ENCODE measurements around the gene ALLC. TPM values are rescaled to one million over a fixed set of nuclear protein-coding genes. Genes with fewer than 3 reads are reported as not detected.

ALLC gene
- total and polyA plus RNA-seq, 10 of the 15 experiments (the other 5 are each of a cell fraction or from before 2014, with no cell fraction given), result 0.05 TPM; not detected in 9

DNA sequence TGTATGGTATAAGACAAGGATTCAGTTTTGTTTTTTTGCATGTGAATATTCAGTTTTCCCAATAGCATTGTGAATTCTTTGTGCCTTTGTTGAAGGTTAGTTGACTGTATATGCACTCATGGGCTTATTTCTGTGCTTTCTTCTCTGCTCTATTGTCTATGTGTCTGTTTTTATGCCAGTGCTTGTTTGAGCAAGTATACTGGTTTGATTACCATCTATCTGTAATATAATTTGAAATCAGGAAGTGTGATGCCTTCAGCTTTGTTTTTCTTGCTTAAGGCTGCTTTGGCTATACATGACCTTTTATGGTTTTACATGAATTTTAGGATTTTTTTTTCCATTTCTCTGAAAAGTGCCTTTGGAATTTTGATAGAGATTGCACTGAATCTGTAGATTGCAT lies 39.6 kb upstream of the ALLC start:
- no peak for TF ChIP-seq STAT3 (IDR thresholded peaks at IDR 0.05; ENCODE audit: low read depth, low read length)
- no peak for TF ChIP-seq NR2C1 (IDR thresholded peaks at IDR 0.05)
- TF ChIP-seq SUPT20H (IDR thresholded peaks at IDR 0.05; ENCODE audit: borderline replicate concordance, control insufficient read depth, low read depth, low read length), result no peak
- TF ChIP-seq MEF2B (IDR thresholded peaks at IDR 0.05; ENCODE audit: partially characterized antibody, poor library complexity, severe bottlenecking), result no peak
- no peak for TF ChIP-seq USF1 (IDR thresholded peaks at IDR 0.05; ENCODE audit: borderline replicate concordance, extremely low read length, insufficient read depth, low read depth, low read length)
- TF ChIP-seq, protein P1, sequence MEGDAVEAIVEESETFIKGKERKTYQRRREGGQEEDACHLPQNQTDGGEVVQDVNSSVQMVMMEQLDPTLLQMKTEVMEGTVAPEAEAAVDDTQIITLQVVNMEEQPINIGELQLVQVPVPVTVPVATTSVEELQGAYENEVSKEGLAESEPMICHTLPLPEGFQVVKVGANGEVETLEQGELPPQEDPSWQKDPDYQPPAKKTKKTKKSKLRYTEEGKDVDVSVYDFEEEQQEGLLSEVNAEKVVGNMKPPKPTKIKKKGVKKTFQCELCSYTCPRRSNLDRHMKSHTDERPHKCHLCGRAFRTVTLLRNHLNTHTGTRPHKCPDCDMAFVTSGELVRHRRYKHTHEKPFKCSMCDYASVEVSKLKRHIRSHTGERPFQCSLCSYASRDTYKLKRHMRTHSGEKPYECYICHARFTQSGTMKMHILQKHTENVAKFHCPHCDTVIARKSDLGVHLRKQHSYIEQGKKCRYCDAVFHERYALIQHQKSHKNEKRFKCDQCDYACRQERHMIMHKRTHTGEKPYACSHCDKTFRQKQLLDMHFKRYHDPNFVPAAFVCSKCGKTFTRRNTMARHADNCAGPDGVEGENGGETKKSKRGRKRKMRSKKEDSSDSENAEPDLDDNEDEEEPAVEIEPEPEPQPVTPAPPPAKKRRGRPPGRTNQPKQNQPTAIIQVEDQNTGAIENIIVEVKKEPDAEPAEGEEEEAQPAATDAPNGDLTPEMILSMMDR (IDR thresholded peaks at IDR 0.05 in 2 of 3, conservative IDR thresholded peaks at IDR 0.05 in 1 of 3; ENCODE audit: control insufficient read depth in 2 of 3, extremely low read depth in 1 of 3, insufficient read depth in 1 of 3, low read depth in 3 of 3, low read length in 3 of 3), result no peak
- TF ChIP-seq PML (IDR thresholded peaks at IDR 0.05; ENCODE audit: low read length), result no peak
- TF ChIP-seq YY1 (IDR thresholded peaks at IDR 0.05; ENCODE audit: low read depth, low read length), result no peak
- TF ChIP-seq, protein P2, sequence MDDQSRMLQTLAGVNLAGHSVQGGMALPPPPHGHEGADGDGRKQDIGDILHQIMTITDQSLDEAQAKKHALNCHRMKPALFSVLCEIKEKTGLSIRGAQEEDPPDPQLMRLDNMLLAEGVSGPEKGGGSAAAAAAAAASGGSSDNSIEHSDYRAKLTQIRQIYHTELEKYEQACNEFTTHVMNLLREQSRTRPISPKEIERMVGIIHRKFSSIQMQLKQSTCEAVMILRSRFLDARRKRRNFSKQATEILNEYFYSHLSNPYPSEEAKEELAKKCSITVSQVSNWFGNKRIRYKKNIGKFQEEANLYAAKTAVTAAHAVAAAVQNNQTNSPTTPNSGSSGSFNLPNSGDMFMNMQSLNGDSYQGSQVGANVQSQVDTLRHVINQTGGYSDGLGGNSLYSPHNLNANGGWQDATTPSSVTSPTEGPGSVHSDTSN (IDR thresholded peaks at IDR 0.05; ENCODE audit: insufficient replicate concordance, low read depth, low read length), result no peak
- TF ChIP-seq SUZ12 (IDR thresholded peaks at IDR 0.05; ENCODE audit: unreplicated experiment), result no peak
- no peak for TF ChIP-seq CHD4 (IDR thresholded peaks at IDR 0.05)
- TF ChIP-seq ZBTB11 (CRISPR knock-in tag; IDR thresholded peaks at IDR 0.05), result no peak
- no peak for TF ChIP-seq MTA3 (IDR thresholded peaks at IDR 0.05; ENCODE audit: borderline replicate concordance, low read length)
- no peak for TF ChIP-seq ESRRA (IDR thresholded peaks at IDR 0.05; ENCODE audit: low read length)
- no peak for TF ChIP-seq MYB (IDR thresholded peaks at IDR 0.05; ENCODE audit: borderline replicate concordance, low read depth, low read length)
- TF ChIP-seq WRNIP1 (IDR thresholded peaks at IDR 0.05; ENCODE audit: borderline replicate concordance, low read depth, low read length), result no peak
- TF ChIP-seq ATF3 (IDR thresholded peaks at IDR 0.05; ENCODE audit: borderline replicate concordance, extremely low read depth, low read depth, low read length), result no peak
- Histone ChIP-seq H3K27me3 (replicated peaks in 1 of 2; ENCODE audit: control insufficient read depth in 2 of 2, insufficient read depth in 2 of 2, low read length in 1 of 2) (no peaks in the 10 kb centered on the region), H3K9me3 (replicated peaks; ENCODE audit: control insufficient read depth, insufficient read depth, low read length) (no peaks in the 10 kb centered on the region; the same call in 2 of the 3 replicates), H3K4me2 (ENCODE audit: control insufficient read depth, insufficient read depth) (no peak overlapping the region), H3K27ac (ENCODE audit: control insufficient read depth, insufficient read depth) (no peak overlapping the region), H3K4me3 (no peak overlapping the region), H2AFZ (ENCODE audit: control insufficient read depth, low read depth, low read length) (no peak overlapping the region), H4K20me1 (ENCODE audit: control insufficient read depth, insufficient read depth) (no peaks in the 10 kb centered on the region), H3K9ac (ENCODE audit: control insufficient read depth, insufficient read depth, low read length) (no peak overlapping the region), H3K36me3 (ENCODE audit: control insufficient read depth in 2 of 2, insufficient read depth in 2 of 2, low read length in 1 of 2) (no peaks in the 10 kb centered on the region), H3K79me2 (ENCODE audit: control insufficient read depth, insufficient read depth, low read length) (no peaks in the 10 kb centered on the region), H3K4me1 (ENCODE audit: control insufficient read depth, insufficient read depth, low read length) (no peaks in the 10 kb centered on the region)
- no TSS peak for BruUV-seq (replicated peaks)
- ChIA-PET CTCF (no interaction called here), RAD21 (ENCODE audit: unreplicated experiment) (no interaction called here), POLR2A (no interaction called here), SMC1A (ENCODE audit: uncharacterized antibody, unreplicated experiment) (no interaction called here)
- intact Hi-C loops (cut with micrococcal nuclease; ENCODE audit: unreplicated experiment) (no loop called here), in situ Hi-C loops (cut with MboI) (no loop called here)
- DNase-seq (ENCODE audit: low read depth, low spot score), result no peak
- no peak for ATAC-seq
- FAIRE-seq, result no peak

Data from GM12878 (cell line).